Body of pancreas (tissue), 4 donors: ENCODE results near the gene BMERB1. TPM values are rescaled to one million over a fixed set of nuclear protein-coding genes. Genes with fewer than 3 reads are reported as not detected.

Experiments
- ATAC-seq: fragments of 150-250 bp; one replicate; pipeline ENCODE4 v1.9.1; 2016
- DNase-seq, 4 donors: peaks; one replicate each; pipeline ENCODE4 v3.0.0-alpha.2; 2019
- H3K27ac ChIP-seq, 4 donors: fragments of 200-600 bp; sonication (generic); 1 replicate in 3 of 4; 2 replicates in 1 of 4; pipeline versions ENCODE4 v1.5.1 to v1.6.1; 2016 to 2019; ENCODE audit warnings: mild to moderate bottlenecking in 1 of 4, mixed read lengths in 1 of 4, moderate library complexity in 1 of 4
- H3K27me3 ChIP-seq, 2 donors: fragments of 200-600 bp; sonication (generic); one replicate each; pipeline ENCODE4 v1.6.0; 2016; ENCODE audit warnings: mild to moderate bottlenecking in 1 of 2
- H3K36me3 ChIP-seq, 2 donors: fragments of 200-600 bp; sonication (generic); replicated peaks in 1 of 2; 2 replicates each; pipeline ENCODE4 v1.5.1; 2016; ENCODE audit warnings: low read depth in 2 of 2; ENCODE audit not compliant: insufficient read depth in 1 of 2
- H3K4me1 ChIP-seq: fragments of 200-600 bp; sonication (generic); one replicate; pipeline ENCODE4 v1.6.0; 2016
- H3K4me3 ChIP-seq, 2 donors: fragments of 200-600 bp; sonication (generic); 1 replicate in 1 of 2; 2 replicates in 1 of 2; pipeline ENCODE4 v1.5.1; 2016 to 2019
- H3K9me3 ChIP-seq, 3 donors: fragments of 200-600 bp; sonication (generic); 1 replicate in 2 of 3; 2 replicates in 1 of 3; pipeline ENCODE4 v1.5.1; 2016
- CTCF ChIP-seq, 7 experiments: fragments of 450-650 bp in 4 of 7; fragments of 200-600 bp in 3 of 7; sonication (generic) in 3 of 7; IDR thresholded peaks; one replicate each; pipeline ENCODE4 v1.5.1; 2016 to 2019; ENCODE audit warnings: antibody characterized with exemption in 7 of 7
- POLR2A ChIP-seq, 3 donors: fragments of 450-650 bp; IDR thresholded peaks; one replicate each; pipeline ENCODE4 v1.6.1; 2016; ENCODE audit warnings: antibody characterized with exemption in 3 of 3, mild to moderate bottlenecking in 2 of 3
- WGBS, 2 donors: methylation state at CpG; one replicate each; pipeline ENCODE4 v1.1.5; 2017; 5-methylcytosine and 5-hydroxymethylcytosine counted together
- intact Hi-C: fragments of 100-400 bp; cut with DNase I; formaldehyde crosslinking; loops from one replicate; pipeline ENCODE4 v1.15.1; 2023
- total RNA-seq, 2 donors: library from RNA; depleted of rRNA; stranded (reverse); fragments of >200 nt; gene quantifications; one replicate each; pipeline ENCODE4 v1.1.0, GENCODE V29; 2016

Gene BMERB1
- total RNA-seq, 2 donors from 2014 or later: 8.9 to 22.3 TPM

DNA sequence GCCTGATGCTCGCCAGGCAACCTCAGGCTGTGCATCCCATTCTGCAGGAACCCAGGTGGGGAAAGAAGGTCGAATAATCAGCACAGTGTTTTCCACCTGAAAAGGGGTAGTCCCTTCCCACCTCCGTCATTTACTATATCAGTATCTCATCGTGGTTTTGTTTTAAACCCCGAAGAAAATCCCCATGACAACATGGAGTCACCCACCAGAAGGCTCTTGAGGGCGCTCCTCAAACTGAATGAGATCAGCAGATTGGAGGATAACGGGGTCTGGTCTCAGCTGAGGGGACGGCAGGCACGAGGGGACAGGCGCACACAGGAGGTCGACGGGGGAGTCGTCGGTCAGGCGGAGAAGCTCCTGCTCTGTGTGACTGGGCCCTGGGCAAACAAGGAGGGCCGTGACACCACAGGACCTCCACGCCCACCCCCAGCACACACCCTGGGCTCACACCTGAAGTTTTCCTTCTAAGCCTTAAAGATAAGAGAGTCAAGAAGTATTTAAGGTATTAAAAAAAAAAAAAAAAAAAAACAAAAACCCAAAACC is 164.3 kb downstream of the BMERB1 start:
- no peaks in the 10 kb centered on the region for H3K4me1 ChIP-seq
- no peaks in the 10 kb centered on the region for H3K27me3 ChIP-seq
- H3K9me3 ChIP-seq: no peaks in the 10 kb centered on the region
- TF ChIP-seq POLR2A (IDR thresholded peaks at IDR 0.05) (no peak), CTCF (IDR thresholded peaks at IDR 0.05) (no peak)
- 85 to 87% methylated on average over 16 to 17 of the region's 17 CpGs for whole genome bisulfite sequencing, 2 donors
- no peak overlapping the region for H3K27ac ChIP-seq
- ATAC-seq (no peak), DNase-seq (no peak)
- no peak overlapping the region for H3K4me3 ChIP-seq
- intact Hi-C loops: no loop called here
- peaks cover 4 to 52% of the 10 kb centered on the region in 2 donors for H3K36me3 ChIP-seq

GRCh38 chr16:15599303-15600070 is 165.1 kb downstream of the BMERB1 start:
- H3K27ac ChIP-seq: no peak overlapping the region
- no peak for TF ChIP-seq POLR2A (IDR thresholded peaks at IDR 0.05)
- no peak for TF ChIP-seq CTCF (IDR thresholded peaks at IDR 0.05)

GRCh38 chr16:15601212-15601879 is 167.0 kb downstream of the BMERB1 start:
- intact Hi-C loops: no loop called here
- H3K4me3 ChIP-seq: no peak overlapping the region

More at GRCh38 chr16:15599303-15600070, 165.1 kb downstream of the BMERB1 start:
- Histone ChIP-seq H3K4me1 (no peaks in the 10 kb centered on the region), H3K9me3 (no peaks in the 10 kb centered on the region), H3K36me3 (peaks cover 4 to 53% of the 10 kb centered on the region in 2 donors), H3K27me3 (no peaks in the 10 kb centered on the region), H3K4me3 (no peak overlapping the region)
- WGBS, 2 donors: 89 to 96% methylated on average over 19 to 21 of the region's 21 CpGs
- DNase-seq: no peak
- intact Hi-C loops: no loop called here
- ATAC-seq: no peak

DNA sequence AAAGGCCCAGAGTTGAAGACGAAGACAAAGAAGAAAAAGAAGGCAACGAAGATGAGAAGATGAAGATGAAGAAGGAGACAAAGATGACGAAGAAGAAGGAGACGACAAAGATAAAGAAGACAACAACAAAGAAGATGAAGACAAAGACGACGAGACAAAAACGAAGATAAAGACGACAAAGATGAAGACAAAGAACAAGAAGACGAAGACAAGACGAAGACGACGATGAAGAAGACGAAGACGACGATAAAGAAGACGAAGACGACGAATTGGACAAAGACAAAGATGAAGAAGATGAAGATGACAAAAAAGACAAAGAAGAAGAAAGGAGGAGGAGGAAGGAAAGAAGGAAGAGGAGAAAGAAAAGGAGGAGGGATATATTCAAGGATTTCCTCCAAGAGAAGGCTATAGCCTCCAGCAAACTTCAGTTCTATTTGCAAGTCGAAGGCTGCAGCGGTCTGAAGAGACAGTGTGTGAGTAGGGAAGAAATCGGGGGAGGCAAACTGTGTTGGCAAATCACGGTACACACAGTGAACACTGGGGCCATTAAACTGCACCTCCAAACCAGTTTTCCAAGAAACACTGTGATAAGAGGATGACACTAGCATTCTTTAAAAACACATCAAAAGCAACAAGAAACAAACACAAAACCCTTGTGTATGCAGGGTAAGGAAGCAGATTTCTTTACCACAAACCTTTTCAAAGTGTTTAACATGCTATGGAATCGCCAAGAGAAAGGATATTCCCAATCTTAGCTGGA is 168.1 kb downstream of the BMERB1 start:
- DNase-seq (no peak), ATAC-seq (no peak)
- no peak for TF ChIP-seq POLR2A (IDR thresholded peaks at IDR 0.05)
- TF ChIP-seq CTCF (IDR thresholded peaks at IDR 0.05): no peak
- Histone ChIP-seq H3K4me3 (no peak overlapping the region), H3K4me1 (no peaks in the 10 kb centered on the region), H3K27ac (no peak overlapping the region), H3K9me3 (no peaks in the 10 kb centered on the region), H3K36me3 (peaks cover 2 to 41% of the 10 kb centered on the region in 2 donors), H3K27me3 (no peaks in the 10 kb centered on the region)
- WGBS, 2 donors: 90 to 94% methylated on average over 23 of the region's 23 CpGs
- intact Hi-C loops: no loop called here

More at GRCh38 chr16:15601212-15601879, 167.0 kb downstream of the BMERB1 start:
- 92 to 96% methylated on average over 9 of the region's 9 CpGs for WGBS, 2 donors
- DNase-seq: no peak
- Histone ChIP-seq H3K27ac (no peak overlapping the region), H3K36me3 (peaks cover 0 to 46% of the 10 kb centered on the region in 2 donors), H3K9me3 (no peaks in the 10 kb centered on the region), H3K4me1 (no peaks in the 10 kb centered on the region), H3K27me3 (no peaks in the 10 kb centered on the region)
- TF ChIP-seq CTCF (IDR thresholded peaks at IDR 0.05): no peak
- TF ChIP-seq POLR2A (IDR thresholded peaks at IDR 0.05): no peak
- no peak for ATAC-seq
